ENCODE data around the gene TNIK.

- TF ChIP-seq CTCF (IDR thresholded peaks at IDR 0.05) (no peak), POLR2A (IDR thresholded peaks at IDR 0.05) (no peak), EP300 (IDR thresholded peaks at IDR 0.05) (no peak)
Observed at GRCh38 chr3:171404376-171404967, 55.7 kb downstream of the TNIK start.

Data from upper lobe of left lung (tissue), 4 donors.